OCI-LY3 (cell line): ENCODE results near the gene OR52K1.

ENCODE experiments used
- CTCF ChIP-seq: fragments of 200-600, 300-600 bp; sonication (generic); IDR thresholded peaks from 2 replicates; pipeline ENCODE4 v1.5.1; 2014; ENCODE audit warnings: antibody characterized with exemption, low read length, low read depth
- EZH2phosphoT487 ChIP-seq: fragments of 200-600 bp; shearing (Covaris generic); IDR thresholded peaks from 2 replicates; pipeline ENCODE4 v1.6.1; 2018; ENCODE audit warnings: antibody characterized with exemption, mixed run types, low read depth

- TF ChIP-seq CTCF (no peak), EZH2phosphoT487 (no peak)
Measured at GRCh38 chr11:4433856-4434255, 48.6 kb upstream of the OR52K1 start.
